ENCODE data around the gene OR7A17. TPM values are rescaled to one million over a fixed set of nuclear protein-coding genes. Genes with fewer than 3 reads are reported as not detected.

Gene OR7A17
- total RNA-seq, 6 experiments from 2014 or later, result not detected

DNA sequence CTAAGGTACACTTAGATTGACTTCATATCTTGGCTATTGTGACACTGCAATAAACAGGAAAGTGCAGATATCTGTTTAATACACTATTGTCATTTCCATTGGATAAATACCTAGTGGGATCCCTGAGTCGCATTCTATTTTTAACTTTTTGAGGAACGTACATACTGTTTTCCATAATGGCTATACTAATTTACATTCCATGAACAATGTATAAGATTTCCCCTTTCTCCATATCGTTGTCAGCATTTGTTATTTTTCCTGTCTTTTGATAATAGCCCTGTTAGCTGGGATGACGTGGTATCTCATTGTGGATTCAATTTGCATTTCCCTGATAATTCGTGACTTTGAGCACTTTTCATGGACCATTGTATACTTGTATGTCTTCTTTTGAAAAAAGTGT is 17.4 kb downstream of the OR7A17 start:
- no peaks in the 10 kb centered on the region for H3K4me1 ChIP-seq
- H3K27me3 ChIP-seq, result no peaks in the 10 kb centered on the region
- H3K36me3 ChIP-seq, result no peaks in the 10 kb centered on the region
- H3K4me3 ChIP-seq, result no peak overlapping the region
- H3K27ac ChIP-seq, result no peak overlapping the region
- 40% methylated on average over 5 of the region's 5 CpGs for WGBS (ENCODE audit: insufficient coverage, low coverage, low lambda C conversion rate, missing lambda C conversion rate)
- DNase-seq, result no peak
- TF ChIP-seq CTCF (IDR thresholded peaks at IDR 0.05) (no peak), POLR2A (IDR thresholded peaks at IDR 0.05) (no peak)
- H3K9me3 ChIP-seq, result no peaks in the 10 kb centered on the region
- intact Hi-C loops (cut with DNase I), result no loop called here
- ATAC-seq, result no peak

GRCh38 chr19:14848822-14849221 is 37.1 kb downstream of the OR7A17 start, which contains the start of gene OR7A10:
Gene OR7A10, minus strand, starts transcription at chr19:14848922. Its CDS starts 7,045 bp downstream, at chr19:14841877.
- ATAC-seq (no peak), DNase-seq (no peak)
- H3K27ac ChIP-seq, result no peak within 1 kb of the TSS
- WGBS (ENCODE audit: insufficient coverage, low coverage, low lambda C conversion rate, missing lambda C conversion rate), result 48% methylated on average over 5 of the region's 5 CpGs
- TF ChIP-seq CTCF (IDR thresholded peaks at IDR 0.05), result no peak
- TF ChIP-seq POLR2A (IDR thresholded peaks at IDR 0.05), result no peak
- no peaks in the 10 kb centered on the region for H3K9me3 ChIP-seq
- intact Hi-C loops (cut with DNase I), result no loop called here
- no peak within 1 kb of the TSS for H3K4me3 ChIP-seq
- no peaks in the 10 kb centered on the region for H3K27me3 ChIP-seq
- H3K36me3 ChIP-seq, result no peaks in the 10 kb centered on the region
- no peaks in the 10 kb centered on the region for H3K4me1 ChIP-seq

DNA sequence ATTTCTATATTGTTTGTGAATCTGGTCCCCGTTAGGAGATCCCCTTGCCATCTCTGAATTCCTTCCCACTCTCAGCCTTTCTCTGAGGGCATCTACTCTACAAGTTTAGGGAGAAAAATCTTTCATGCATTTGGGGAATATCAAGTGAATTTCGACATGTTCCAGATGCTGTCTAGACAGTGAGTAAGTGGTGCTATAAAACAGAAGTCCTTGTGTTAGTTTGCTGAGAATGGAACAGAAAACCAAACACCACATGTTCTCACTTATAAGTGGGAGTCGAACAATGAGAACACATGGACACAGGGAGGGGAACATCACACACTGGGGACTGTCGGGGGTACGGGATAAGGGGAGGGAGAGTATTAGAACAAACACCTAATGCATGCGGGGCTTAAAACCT is 42.4 kb downstream of the OR7A17 start:
- ATAC-seq (no peak), DNase-seq (no peak)
- TF ChIP-seq POLR2A (IDR thresholded peaks at IDR 0.05), result no peak
- TF ChIP-seq CTCF (IDR thresholded peaks at IDR 0.05), result no peak
- WGBS (ENCODE audit: insufficient coverage, low coverage, low lambda C conversion rate, missing lambda C conversion rate), result 41% methylated on average over 6 of the region's 6 CpGs
- Histone ChIP-seq H3K27me3 (no peaks in the 10 kb centered on the region), H3K36me3 (no peaks in the 10 kb centered on the region), H3K9me3 (no peaks in the 10 kb centered on the region), H3K4me3 (no peak overlapping the region), H3K27ac (no peak overlapping the region), H3K4me1 (no peaks in the 10 kb centered on the region)
- intact Hi-C loops (cut with DNase I), result no loop called here

DNA sequence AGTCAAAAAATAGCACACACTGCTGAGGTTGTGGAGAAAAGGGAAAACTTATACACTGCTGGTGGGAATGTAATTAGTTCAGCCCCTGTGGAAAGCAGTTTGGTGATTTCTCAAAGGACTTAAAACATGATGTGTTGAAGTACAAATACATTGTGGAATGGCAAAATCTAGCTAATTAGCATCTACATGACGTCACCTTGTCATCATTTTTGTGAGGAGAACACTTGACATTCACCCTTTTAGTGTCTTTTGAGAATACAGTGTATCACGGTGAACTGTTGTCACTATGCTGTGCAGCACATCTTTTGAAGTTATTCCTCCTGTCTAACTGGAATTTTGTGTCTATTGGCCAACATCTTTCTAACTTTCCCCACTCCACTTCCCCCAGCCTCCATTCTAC is 42.8 kb downstream of the OR7A17 start:
- WGBS (ENCODE audit: insufficient coverage, low coverage, low lambda C conversion rate, missing lambda C conversion rate), result 9% methylated on average over 1 of the region's 2 CpGs
- H3K4me1 ChIP-seq, result no peaks in the 10 kb centered on the region
- ATAC-seq, result no peak
- H3K27ac ChIP-seq, result no peak overlapping the region
- DNase-seq, result no peak
- no peaks in the 10 kb centered on the region for H3K36me3 ChIP-seq
- no peak overlapping the region for H3K4me3 ChIP-seq
- H3K9me3 ChIP-seq, result no peaks in the 10 kb centered on the region
- no peaks in the 10 kb centered on the region for H3K27me3 ChIP-seq
- intact Hi-C loops (cut with DNase I), result no loop called here
- TF ChIP-seq CTCF (IDR thresholded peaks at IDR 0.05) (no peak), POLR2A (IDR thresholded peaks at IDR 0.05) (no peak)

DNA sequence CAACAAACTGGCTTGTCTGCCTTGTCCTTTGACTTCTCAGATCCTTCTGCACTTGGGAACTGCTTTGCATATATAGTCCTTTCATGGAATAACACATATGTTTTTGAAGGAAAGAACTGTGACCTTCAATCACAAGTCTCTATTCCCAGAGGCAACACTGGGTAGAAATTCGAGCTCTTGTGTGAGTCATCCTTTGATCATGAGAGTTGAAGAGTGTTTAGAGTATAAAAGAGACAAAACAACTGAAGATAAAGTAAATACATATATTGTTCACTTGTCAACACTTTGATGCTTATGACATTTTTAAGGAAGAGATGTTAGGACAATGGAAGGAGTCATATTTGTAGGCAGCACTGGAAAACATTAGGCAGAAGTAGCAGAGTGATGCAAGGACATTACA is 45.7 kb downstream of the OR7A17 start:
- no peaks in the 10 kb centered on the region for H3K27me3 ChIP-seq
- WGBS (ENCODE audit: insufficient coverage, low coverage, low lambda C conversion rate, missing lambda C conversion rate), result 6% methylated on average over 1 of the region's 1 CpG
- DNase-seq (no peak), ATAC-seq (no peak)
- H3K4me1 ChIP-seq, result no peaks in the 10 kb centered on the region
- intact Hi-C loops (cut with DNase I), result no loop called here
- H3K9me3 ChIP-seq, result no peaks in the 10 kb centered on the region
- H3K4me3 ChIP-seq, result no peak overlapping the region
- TF ChIP-seq CTCF (IDR thresholded peaks at IDR 0.05), result no peak
- TF ChIP-seq POLR2A (IDR thresholded peaks at IDR 0.05), result no peak
- no peaks in the 10 kb centered on the region for H3K36me3 ChIP-seq
- H3K27ac ChIP-seq, result no peak overlapping the region

Data from right lobe of liver (tissue), 6 donors.